Spleen (tissue), 7 donors: ENCODE results near the gene SIPA1L3.

Experiments used
- CTCF ChIP-seq, 11 experiments: fragments of 200-600 bp in 7 of 11; fragments of 450-650 bp in 4 of 11; sonication (generic) in 4 of 11; IDR thresholded peaks in 8 of 11; conservative IDR thresholded peaks in 3 of 11; 1 replicate in 7 of 11; 2 replicates in 4 of 11; pipeline versions ENCODE4 v1.4.0 to v1.8.0; 2016 to 2021; ENCODE audit warnings: antibody characterized with exemption in 11 of 11, inconsistent platforms in 4 of 11, mild to moderate bottlenecking in 1 of 11
- POLR2A ChIP-seq, 3 donors: fragments of 450-650 bp; IDR thresholded peaks; one replicate each; pipeline ENCODE4 v1.5.1; 2017; ENCODE audit warnings: antibody characterized with exemption in 3 of 3, mild to moderate bottlenecking in 1 of 3
- POLR2AphosphoS5 ChIP-seq, 3 donors: sonication (generic); formaldehyde crosslinking; IDR thresholded peaks; one replicate each; pipeline ENCODE4 v1.5.1; 2017; ENCODE audit warnings: antibody characterized with exemption in 3 of 3
- donor health status: DM: no; HTN: no; CAD: no; lungs with moderate emphysema.
- donor health status: DM: no; HTN: no; CAD: no.
- donor health status: DM: no; HTN: no; CAD: no.

- TF ChIP-seq CTCF (IDR thresholded peaks at IDR 0.05 in 8 of 11, conservative IDR thresholded peaks at IDR 0.05 in 3 of 11) (no peak), POLR2AphosphoS5 (IDR thresholded peaks at IDR 0.05) (no peak), POLR2A (IDR thresholded peaks at IDR 0.05) (no peak)
Observed at GRCh38 chr19:38204728-38205127, 297.7 kb downstream of the SIPA1L3 start.
